Measurements from ENCODE around the gene MALRD1. TPM values are rescaled to one million over a fixed set of nuclear protein-coding genes. Genes with fewer than 3 reads are reported as not detected.
A peak's percentile ranks its signal among the peaks of the same experiment; 100 is the strongest.
"Not testable (repeated sequence)": the region's sequence is repeated elsewhere in the genome, so short reads cannot be mapped to it uniquely, and the experiment has no call there.

Gene MALRD1
- polyA plus RNA-seq, 1 donor: 109 TPM

DNA sequence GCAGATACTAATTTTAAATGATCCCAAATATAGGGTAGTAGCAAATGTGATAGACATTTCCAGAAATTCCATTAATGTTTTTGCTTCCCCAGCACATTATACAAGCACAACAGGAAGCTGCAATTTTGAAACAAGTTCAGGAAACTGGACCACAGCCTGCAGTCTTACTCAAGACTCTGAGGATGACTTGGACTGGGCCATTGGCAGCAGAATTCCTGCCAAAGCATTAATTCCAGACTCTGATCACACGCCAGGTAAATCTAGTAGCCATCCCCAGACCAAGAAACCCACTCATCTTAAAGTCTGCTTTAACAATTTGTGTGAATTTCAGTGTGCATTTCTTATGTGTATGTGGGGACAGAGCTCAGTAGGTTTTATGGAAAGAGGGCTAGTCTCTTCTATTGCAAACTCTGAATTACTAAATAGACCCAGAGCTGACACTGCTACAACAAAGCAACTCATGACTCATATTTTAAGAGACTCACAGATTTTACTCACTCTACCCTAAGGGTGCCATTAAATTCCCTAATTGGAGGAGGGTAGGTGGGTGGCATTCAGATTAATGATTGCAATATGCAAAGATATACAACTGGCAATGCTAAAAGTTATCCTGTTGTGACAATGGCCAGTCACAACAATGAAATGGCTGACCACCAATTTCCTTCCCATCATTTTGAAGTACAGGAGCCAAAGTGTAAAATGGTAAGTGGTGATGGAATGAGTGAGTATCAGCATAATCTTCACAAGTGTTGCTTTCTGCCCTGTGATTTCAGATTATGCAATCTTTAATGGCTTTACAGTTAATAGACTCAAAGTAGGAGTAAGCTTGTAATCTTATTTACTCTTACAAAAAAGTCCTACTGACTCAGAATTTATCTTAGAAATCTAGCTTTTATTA, 450.0 kb downstream of the MALRD1 start:
- Histone ChIP-seq H3K4me1 (ENCODE audit: control insufficient read depth, insufficient read depth, low read length) (no peaks in the 10 kb centered on the region), H3K27me3 (ENCODE audit: control insufficient read depth, insufficient read depth, low read length) (no peaks in the 10 kb centered on the region), H3K9me3 (ENCODE audit: control insufficient read depth, low read depth, low read length) (no peaks in the 10 kb centered on the region), H3K4me3 (ENCODE audit: low read length) (no peak overlapping the region), H3K27ac (ENCODE audit: low read length) (peak overlapping the region; percentile 13), H3K36me3 (ENCODE audit: control insufficient read depth, insufficient read depth, low read length) (peaks cover 19% of the 10 kb centered on the region)
- no CpG with 5 or more reads among the region's 1 CpG for WGBS (ENCODE audit: insufficient coverage, low lambda C conversion rate)
- DNase-seq: peak; percentile 25 to 35

DNA sequence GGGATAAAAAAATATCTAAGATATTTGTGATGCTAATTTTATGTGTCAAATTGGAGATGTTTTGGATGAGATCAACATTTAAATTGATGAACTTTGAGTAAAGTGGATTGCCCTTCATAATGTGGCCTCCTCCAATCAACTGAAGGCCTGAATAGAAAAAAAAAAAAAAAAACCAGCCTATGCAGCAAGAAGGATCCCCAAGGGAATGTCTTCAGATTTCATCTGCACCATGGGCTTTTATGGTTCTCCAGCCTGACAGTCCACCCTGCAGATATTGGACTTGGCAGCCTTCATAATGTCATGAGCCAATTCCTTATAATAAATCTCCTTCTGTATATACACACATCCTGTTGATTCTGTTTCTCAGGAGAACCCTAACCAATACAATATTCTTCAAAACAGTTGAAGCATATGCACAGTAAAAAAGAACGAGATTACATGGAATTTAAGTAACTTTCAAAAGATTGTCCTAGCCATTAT, 450.7 kb downstream of the MALRD1 start:
- no peak overlapping the region for H3K4me3 ChIP-seq (ENCODE audit: low read length)
- DNase-seq: no peak
- no peaks in the 10 kb centered on the region for H3K9me3 ChIP-seq (ENCODE audit: control insufficient read depth, low read depth, low read length)
- H3K27me3 ChIP-seq (ENCODE audit: control insufficient read depth, insufficient read depth, low read length): no peaks in the 10 kb centered on the region
- peaks cover 16% of the 10 kb centered on the region for H3K36me3 ChIP-seq (ENCODE audit: control insufficient read depth, insufficient read depth, low read length)
- WGBS (ENCODE audit: insufficient coverage, low lambda C conversion rate): no CpG with 5 or more reads among the region's 1 CpG
- H3K27ac ChIP-seq (ENCODE audit: low read length): no peak overlapping the region
- H3K4me1 ChIP-seq (ENCODE audit: control insufficient read depth, insufficient read depth, low read length): no peaks in the 10 kb centered on the region

DNA sequence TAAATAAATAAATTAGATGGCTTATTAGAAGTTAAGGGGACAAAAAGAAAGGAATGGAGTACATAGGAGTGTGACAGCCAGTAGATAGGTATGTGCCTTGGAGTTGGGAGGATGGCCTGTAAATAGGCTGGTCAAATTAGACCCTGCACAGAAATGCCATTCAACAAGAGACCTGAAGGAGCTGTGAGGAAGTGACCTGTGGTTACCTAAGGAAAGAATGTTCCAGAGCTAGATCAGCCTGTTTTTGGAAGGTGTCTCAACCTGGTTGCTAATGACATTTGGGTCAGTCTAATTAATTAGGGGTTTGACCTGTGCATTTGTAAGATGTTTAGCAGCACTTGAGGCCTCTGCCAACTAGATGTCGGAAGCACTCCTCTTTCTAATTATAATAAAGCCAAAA, 452.4 kb downstream of the MALRD1 start:
- Histone ChIP-seq H3K27ac (ENCODE audit: low read length) (no peak overlapping the region), H3K36me3 (ENCODE audit: control insufficient read depth, insufficient read depth, low read length) (peaks cover 19% of the 10 kb centered on the region), H3K9me3 (ENCODE audit: control insufficient read depth, low read depth, low read length) (no peaks in the 10 kb centered on the region), H3K4me1 (ENCODE audit: control insufficient read depth, insufficient read depth, low read length) (no peaks in the 10 kb centered on the region), H3K4me3 (ENCODE audit: low read length) (no peak overlapping the region), H3K27me3 (ENCODE audit: control insufficient read depth, insufficient read depth, low read length) (no peaks in the 10 kb centered on the region)
- WGBS (ENCODE audit: insufficient coverage, low lambda C conversion rate): no CpG with 5 or more reads among the region's 1 CpG
- DNase-seq: no peak

DNA sequence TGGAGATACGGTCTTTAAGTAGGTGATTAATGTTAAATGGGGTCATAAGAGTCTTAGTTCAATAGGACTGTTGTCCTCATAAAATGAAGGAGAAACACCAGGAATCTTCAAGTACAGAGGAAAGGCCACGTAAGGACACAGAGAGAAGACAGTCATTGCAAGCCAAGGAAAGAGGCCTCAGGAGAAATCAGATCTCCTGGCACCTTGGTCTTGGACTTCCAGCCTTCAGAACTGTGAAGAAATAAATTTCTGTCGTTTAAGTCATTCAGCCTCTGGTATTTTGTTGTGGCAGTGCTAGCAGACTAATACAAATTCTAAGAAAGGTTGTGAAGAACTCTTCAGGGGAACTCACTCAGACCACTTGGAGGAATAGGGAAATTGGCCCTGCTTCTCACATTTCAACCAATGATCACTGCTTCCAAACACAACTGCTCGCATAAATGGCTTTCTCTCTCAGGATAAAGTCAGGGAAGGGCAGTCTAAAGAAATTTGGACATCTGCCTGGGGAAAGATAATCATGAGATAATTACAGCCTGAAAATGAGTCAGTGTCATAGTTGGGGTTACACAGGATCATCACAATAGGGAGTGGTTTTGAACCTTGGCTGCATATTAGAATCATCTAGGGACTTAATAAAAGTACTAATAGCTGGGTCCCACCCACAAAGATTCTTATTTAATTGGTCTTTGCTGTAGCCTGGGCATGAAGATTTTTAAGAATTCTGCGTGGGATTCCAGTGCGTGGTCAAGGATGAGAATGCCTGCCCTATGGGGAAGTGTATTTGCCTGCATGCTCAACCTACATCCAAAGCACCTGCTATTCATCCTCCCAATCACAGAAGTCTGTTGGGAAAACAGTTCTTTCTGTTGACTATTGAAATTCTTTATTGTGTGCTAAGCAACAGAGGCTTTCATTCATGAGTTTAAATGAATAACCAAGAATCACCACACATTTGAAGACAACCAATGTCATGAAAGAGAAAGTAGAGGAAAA, 457.0 kb downstream of the MALRD1 start:
- WGBS (ENCODE audit: insufficient coverage, low lambda C conversion rate): 100% methylated on average over 2 of the region's 6 CpGs
- Histone ChIP-seq H3K9me3 (ENCODE audit: control insufficient read depth, low read depth, low read length) (no peaks in the 10 kb centered on the region), H3K4me1 (ENCODE audit: control insufficient read depth, insufficient read depth, low read length) (no peaks in the 10 kb centered on the region), H3K27me3 (ENCODE audit: control insufficient read depth, insufficient read depth, low read length) (no peaks in the 10 kb centered on the region), H3K36me3 (ENCODE audit: control insufficient read depth, insufficient read depth, low read length) (peaks cover 24% of the 10 kb centered on the region), H3K4me3 (ENCODE audit: low read length) (no peak overlapping the region), H3K27ac (ENCODE audit: low read length) (no peak overlapping the region)
- no peak for DNase-seq

DNA sequence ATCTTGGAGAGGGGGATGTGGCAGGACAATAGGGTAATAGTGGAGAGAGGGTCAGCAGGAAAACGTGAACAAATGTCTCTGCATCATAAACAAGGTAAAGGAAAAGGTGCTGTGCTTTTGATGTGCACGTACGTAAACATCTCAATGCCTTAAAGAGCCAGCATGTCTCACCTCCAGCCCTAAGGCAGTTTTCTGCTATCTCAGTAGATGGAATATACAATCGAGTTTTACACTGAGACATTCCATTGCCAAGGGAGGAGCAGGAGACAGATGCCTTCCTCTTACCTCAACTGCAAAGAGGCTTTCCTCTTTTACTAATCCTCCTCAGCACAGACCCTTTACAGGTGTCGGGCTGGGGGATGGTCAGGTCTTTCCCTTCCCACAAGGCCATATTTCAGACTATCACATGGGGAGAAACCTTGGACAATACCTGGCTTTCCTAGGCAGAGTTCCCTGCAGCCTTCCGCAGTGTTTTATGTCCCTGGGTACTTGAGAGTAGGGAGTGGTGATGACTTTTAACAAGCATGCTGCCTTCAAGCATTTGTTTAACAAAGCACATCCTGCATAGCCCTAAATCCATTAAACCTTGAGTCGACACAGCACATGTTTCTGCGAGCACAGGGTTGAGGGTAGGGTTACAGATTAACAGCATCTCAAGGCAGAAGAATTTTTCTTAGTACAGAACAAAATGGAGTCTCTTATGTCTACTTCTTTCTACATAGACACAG, 461.6 kb downstream of the MALRD1 start:
- WGBS (ENCODE audit: insufficient coverage, low lambda C conversion rate): 100% methylated on average over 2 of the region's 8 CpGs
- peaks cover 16% of the 10 kb centered on the region for H3K36me3 ChIP-seq (ENCODE audit: control insufficient read depth, insufficient read depth, low read length)
- DNase-seq; H3K27me3 ChIP-seq (ENCODE audit: control insufficient read depth, insufficient read depth, low read length); H3K4me3 ChIP-seq (ENCODE audit: low read length); H3K4me1 ChIP-seq (ENCODE audit: control insufficient read depth, insufficient read depth, low read length); H3K9me3 ChIP-seq (ENCODE audit: control insufficient read depth, low read depth, low read length); H3K27ac ChIP-seq (ENCODE audit: low read length): not testable (repeated sequence)

DNA sequence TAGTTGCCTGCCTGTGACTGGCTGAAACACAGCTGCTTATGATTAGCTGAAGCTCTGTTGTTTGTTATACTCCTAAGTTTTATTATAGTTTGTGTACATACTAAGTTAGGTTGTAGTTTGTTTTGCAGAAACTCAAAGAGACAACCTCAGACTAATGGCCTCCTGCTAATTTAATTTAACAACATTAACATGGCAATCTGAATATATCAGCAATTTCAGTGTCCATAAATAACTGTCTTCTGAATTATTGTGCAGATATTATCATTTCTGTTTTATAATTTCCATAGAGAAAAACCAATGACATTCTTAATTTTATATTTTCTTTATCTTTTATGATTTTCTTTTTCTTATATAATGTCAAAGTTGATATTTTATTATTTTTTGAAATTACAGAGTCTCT, 469.5 kb downstream of the MALRD1 start:
- Histone ChIP-seq H3K4me3 (ENCODE audit: low read length) (no peak overlapping the region), H3K27me3 (ENCODE audit: control insufficient read depth, insufficient read depth, low read length) (no peaks in the 10 kb centered on the region), H3K9me3 (ENCODE audit: control insufficient read depth, low read depth, low read length) (peaks cover 8% of the 10 kb centered on the region), H3K36me3 (ENCODE audit: control insufficient read depth, insufficient read depth, low read length) (peaks cover 2% of the 10 kb centered on the region), H3K4me1 (ENCODE audit: control insufficient read depth, insufficient read depth, low read length) (no peaks in the 10 kb centered on the region), H3K27ac (ENCODE audit: low read length) (no peak overlapping the region)
- no peak for DNase-seq

DNA sequence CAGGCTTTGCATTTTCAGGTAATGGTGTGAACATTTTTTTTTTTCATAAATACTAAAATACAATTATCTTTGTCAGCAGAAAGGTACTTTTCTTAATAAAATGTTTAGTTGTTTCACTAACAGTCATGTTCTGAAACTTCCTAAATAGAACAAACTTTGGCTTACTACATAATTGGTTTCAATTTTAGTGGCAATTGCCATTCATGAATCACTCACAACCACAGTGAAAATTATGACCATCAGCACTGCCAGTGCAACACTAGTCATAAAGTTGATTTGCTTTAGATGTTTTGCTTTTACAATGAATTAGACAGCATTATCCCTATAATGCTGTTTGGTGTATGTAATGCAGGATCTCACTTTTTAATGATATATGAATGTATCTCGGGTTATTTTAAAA, 470.0 kb downstream of the MALRD1 start:
- 91% methylated on average over 1 of the region's 1 CpG for WGBS (ENCODE audit: insufficient coverage, low lambda C conversion rate)
- Histone ChIP-seq H3K4me3 (ENCODE audit: low read length) (no peak overlapping the region), H3K27me3 (ENCODE audit: control insufficient read depth, insufficient read depth, low read length) (no peaks in the 10 kb centered on the region), H3K27ac (ENCODE audit: low read length) (no peak overlapping the region), H3K4me1 (ENCODE audit: control insufficient read depth, insufficient read depth, low read length) (no peaks in the 10 kb centered on the region), H3K9me3 (ENCODE audit: control insufficient read depth, low read depth, low read length) (peaks cover 8% of the 10 kb centered on the region), H3K36me3 (ENCODE audit: control insufficient read depth, insufficient read depth, low read length) (peaks cover 2% of the 10 kb centered on the region)
- DNase-seq: no peak

DNA sequence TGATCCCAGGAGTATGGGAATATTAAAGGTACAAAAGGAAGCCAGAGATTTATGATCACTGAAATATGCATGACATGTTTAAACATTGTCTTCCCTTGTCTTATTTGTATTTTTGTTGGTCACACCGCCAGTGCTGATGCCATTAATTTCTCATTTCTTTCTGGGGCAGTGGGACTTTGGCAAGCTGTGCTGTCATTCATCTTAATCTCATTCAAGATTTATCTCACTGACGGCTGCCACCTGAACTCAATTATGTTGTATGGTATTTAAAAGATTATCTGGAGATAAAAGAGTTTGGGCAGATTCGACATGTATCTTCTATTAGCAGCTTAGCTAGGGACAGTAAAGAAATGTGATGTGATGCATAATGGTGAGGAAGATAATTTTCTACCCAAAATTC, 482.7 kb downstream of the MALRD1 start:
- Histone ChIP-seq H3K27ac (ENCODE audit: low read length) (no peak overlapping the region), H3K27me3 (ENCODE audit: control insufficient read depth, insufficient read depth, low read length) (no peaks in the 10 kb centered on the region), H3K4me1 (ENCODE audit: control insufficient read depth, insufficient read depth, low read length) (no peaks in the 10 kb centered on the region), H3K36me3 (ENCODE audit: control insufficient read depth, insufficient read depth, low read length) (peaks cover 18% of the 10 kb centered on the region), H3K9me3 (ENCODE audit: control insufficient read depth, low read depth, low read length) (no peaks in the 10 kb centered on the region), H3K4me3 (ENCODE audit: low read length) (no peak overlapping the region)
- 0% methylated on average over 1 of the region's 3 CpGs for WGBS (ENCODE audit: insufficient coverage, low lambda C conversion rate)
- DNase-seq: no peak

DNA sequence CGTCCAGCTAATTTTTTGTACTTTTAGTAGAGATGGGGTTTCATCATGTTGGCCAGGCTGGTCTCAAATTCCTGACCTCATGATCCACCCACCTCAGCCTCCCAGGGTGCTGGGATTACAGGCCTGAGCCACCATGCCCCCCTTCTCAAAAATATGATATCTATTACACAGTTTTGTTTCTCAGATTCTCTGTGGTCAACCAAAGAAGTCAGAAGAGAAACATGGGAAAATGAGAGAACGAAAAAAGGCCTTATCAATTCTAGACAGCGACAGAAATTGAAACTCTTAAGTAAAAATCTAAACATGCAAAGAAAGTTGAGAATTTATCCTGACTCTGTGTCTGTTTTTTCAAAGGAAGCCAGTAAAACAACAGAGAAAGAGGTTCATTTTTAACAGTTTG, 483.8 kb downstream of the MALRD1 start:
- Histone ChIP-seq H3K9me3 (ENCODE audit: control insufficient read depth, low read depth, low read length) (no peaks in the 10 kb centered on the region), H3K27ac (ENCODE audit: low read length) (no peak overlapping the region), H3K36me3 (ENCODE audit: control insufficient read depth, insufficient read depth, low read length) (peaks cover 18% of the 10 kb centered on the region), H3K4me1 (ENCODE audit: control insufficient read depth, insufficient read depth, low read length) (no peaks in the 10 kb centered on the region), H3K27me3 (ENCODE audit: control insufficient read depth, insufficient read depth, low read length) (no peaks in the 10 kb centered on the region), H3K4me3 (ENCODE audit: low read length) (no peak overlapping the region)
- WGBS (ENCODE audit: insufficient coverage, low lambda C conversion rate): 100% methylated on average over 2 of the region's 3 CpGs
- DNase-seq: no peak

DNA sequence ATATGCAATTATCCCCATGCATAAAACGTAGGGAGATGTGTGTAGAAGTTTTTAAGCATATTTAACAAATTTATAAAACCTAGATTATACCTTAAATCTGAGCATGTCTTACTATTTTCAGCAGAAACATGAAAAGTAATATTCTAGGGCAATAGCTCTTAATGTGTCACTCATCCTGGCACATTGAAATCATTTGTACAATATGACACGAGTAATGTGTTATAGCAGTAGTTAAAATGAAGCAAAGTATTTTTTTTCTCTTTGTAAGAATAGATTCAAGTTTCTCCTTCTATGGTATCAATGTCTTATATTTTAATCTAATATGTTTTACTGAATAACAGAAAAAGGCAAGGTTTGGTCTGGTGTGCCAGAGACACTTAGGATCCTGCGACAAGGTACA, 492.7 kb downstream of the MALRD1 start:
- Histone ChIP-seq H3K36me3 (ENCODE audit: control insufficient read depth, insufficient read depth, low read length) (peaks cover 2% of the 10 kb centered on the region), H3K27me3 (ENCODE audit: control insufficient read depth, insufficient read depth, low read length) (no peaks in the 10 kb centered on the region), H3K9me3 (ENCODE audit: control insufficient read depth, low read depth, low read length) (no peaks in the 10 kb centered on the region), H3K4me3 (ENCODE audit: low read length) (no peak overlapping the region), H3K27ac (ENCODE audit: low read length) (no peak overlapping the region), H3K4me1 (ENCODE audit: control insufficient read depth, insufficient read depth, low read length) (no peaks in the 10 kb centered on the region)
- no peak for DNase-seq
- no CpG with 5 or more reads among the region's 3 CpGs for WGBS (ENCODE audit: insufficient coverage, low lambda C conversion rate)

Data from large intestine (tissue), 3 donors.